NOMO-1 treated with dmso at 0.1 percent for 144 hours (cell line): ENCODE results near the gene KIF26B.
"Not testable (repeated sequence)": the region's sequence is repeated elsewhere in the genome, so short reads cannot be mapped to it uniquely, and the experiment has no call there.

Source experiments
- DNase-seq: peaks from one replicate; lab custom pipeline; 2025; ENCODE audit not compliant: unreplicated experiment; lab: John Stamatoyannopoulos, UW

Gene KIF26B

DNA sequence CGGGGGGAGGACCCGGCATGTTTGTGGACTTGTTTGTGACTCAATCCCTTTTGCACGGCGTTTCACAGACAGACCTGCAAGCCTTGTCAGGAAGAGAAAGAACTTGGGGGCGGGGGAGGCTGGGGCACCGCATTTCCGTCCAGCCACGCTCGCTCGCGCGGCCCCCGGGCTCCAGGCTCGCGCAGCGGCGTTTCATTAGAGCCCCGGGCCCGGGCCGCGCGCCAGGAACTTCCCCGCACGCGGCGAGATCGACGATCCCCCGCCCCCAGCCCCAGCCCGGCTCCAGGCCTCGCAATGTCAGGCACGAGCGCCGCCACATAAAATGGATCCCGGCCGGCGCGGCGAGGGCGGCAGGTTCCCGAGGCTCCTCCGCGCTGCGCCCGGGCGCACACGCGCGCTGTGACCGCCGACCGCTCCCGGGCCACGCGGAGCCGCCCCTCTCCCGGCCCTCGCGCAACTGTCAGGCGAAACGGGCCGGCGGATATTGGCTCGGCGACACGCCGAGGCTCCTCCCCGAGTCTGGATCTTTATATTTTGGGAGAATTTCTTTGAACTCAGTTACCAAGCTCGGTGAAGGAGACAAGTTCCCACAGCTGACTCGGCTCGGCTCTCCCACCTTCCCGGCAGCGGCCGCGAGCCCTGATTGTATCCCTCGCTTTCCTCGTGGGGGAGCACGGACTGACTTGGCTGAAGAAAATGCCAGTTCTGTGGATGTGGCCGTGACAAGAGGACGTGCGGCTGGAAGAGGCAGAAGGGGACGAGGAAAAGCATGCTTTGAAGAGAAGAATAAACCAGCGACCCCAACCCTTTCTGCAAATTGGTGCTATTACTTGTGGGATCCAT lies at the start of gene KIF26B:
TSS of gene KIF26B (plus strand) at position 557 of the 843 bp plus-strand sequence. CDS start 440 bp downstream, outside the sequence.
- DNase-seq: peak; percentile 12

DNA sequence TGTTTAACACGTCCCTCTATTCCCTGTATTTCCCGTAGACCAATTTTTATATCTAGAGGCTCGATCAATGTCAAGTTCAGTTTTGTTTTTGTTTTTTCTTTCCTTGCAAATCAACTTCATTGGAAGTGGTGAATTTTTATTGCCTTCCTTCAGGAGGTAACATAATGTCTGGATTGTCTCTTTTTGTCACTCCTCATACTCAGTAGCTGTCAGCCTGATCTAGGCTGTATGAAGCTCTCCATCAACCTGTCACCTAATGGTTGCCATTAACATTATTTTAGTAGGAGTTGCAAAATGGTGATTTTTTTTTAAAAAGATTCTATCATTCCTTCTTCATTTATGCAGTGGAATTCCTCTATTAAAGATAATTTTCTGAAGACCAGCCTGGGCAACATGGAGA lies 49.7 kb upstream of the KIF26B start:
- no peak for DNase-seq

DNA sequence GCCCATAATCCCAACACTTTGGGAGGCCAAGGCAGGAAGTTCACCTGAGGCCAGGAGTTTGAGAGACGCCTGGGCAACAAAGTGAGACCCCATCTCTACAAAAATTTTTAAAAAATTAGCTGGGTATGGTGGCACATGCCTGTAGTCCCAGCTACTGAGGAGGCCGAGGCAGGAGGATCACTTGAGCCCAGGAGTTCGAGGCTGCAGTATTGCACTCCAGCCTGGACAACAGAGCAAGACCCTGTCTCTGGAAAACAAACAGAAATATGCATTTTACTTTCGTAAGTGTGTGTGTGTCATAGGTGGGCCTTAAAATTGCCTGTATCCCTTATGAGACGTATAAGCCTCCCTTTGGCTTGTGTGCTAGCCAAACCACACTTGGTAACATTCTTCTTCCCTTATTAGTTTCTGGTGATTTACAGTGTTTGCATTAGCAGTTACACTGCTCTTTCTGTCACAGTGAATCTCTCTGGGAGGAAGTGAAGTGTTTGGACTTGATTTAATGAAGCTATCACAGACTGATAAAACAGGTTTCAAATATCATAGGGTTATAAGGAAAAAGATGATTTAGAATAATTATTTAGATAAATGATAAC lies 48.9 kb upstream of the KIF26B start:
- no peak for DNase-seq

DNA sequence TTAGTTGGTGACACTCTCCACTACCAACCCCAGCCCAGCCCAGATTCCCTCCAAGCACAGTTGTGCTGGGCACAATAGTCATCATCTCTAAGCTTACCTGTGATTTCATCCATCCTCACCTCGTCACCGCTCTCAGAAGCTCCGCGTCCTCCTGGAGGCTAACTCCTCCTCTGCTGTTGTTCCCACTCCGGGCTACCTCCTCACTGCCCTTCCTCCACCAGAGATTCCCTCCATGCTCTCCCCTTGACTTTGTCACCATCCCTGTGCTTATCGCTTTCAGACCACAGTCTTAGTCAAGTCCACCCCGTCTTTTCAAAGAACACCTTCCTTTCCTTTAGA lies 47.0 kb upstream of the KIF26B start:
- DNase-seq: no peak

DNA sequence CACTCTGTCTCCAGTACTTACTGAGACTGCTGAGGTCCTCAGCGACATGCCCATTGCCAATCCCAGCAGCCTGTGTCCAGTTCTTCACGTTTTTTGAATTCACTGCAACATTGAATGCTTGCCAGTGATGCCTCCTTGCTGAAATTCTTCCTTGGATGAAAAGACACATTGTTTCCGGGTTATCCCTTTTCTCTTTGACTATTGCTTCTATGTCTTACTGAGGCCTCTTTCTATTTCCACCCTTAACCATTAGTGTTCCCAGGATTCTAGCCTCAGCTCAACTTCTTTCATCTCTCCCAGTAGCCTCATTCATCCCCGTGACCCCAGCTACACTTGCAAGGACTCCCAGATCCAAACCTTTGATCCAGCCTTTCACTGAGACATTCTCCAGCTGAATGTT lies 46.5 kb upstream of the KIF26B start:
- no peak for DNase-seq

DNA sequence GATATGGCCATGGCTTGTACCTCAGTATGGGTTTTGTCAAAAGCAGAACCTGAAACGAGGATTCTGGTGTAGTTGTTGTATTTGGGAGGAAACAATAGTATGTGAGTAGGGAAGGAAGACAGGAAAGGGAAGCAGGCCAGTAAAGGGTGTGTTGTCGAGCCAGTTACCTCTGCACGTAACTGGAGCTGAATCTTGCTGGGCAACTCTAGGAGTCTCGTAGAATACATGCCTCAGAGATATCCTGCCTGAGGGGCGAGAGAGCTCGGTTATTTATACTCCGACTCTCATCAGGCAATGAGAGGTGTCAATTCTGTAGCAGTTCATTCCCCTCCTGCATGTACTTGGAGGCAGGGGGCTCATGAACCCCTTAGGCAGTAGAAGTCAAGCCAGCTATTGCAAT lies 45.9 kb upstream of the KIF26B start:
- no peak for DNase-seq

DNA sequence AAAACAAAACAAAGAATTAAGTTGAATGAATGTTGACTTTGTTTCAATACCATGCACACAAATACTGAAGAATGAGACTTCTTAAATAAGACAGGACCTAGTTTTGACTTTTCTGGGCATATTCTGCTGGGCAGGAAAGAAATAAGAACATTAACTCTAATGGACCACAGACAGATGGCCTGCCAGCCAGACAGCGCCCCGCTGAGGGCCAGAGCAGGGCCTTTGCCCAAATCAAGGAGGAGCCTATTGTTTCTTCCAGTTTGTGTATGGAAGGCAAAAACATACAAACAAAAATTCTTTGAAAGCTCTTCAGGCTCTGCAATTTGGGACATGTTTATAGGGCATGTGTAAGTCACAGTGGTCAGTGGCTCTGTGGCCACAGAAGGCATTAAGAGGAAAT lies 44.4 kb upstream of the KIF26B start:
- no peak for DNase-seq

DNA sequence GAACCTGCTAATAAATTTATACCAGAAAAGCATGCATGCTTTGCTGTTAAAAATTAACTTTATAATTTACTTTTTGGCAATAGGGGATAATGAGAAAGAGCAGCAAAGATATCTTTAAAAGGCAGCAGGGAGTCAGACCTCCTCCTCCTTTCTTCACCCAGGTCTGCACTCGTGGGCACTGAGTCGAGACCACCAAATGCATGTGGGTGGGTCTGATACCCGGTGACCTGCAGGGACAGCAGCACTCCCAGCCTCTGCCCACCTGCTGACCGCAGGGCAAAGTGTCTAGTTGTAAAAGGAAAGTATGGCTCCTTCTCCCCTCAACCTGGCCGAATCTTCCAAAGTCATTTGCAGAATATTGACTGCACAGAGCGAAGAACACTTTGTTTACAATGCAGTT lies 43.7 kb upstream of the KIF26B start:
- DNase-seq: no peak

DNA sequence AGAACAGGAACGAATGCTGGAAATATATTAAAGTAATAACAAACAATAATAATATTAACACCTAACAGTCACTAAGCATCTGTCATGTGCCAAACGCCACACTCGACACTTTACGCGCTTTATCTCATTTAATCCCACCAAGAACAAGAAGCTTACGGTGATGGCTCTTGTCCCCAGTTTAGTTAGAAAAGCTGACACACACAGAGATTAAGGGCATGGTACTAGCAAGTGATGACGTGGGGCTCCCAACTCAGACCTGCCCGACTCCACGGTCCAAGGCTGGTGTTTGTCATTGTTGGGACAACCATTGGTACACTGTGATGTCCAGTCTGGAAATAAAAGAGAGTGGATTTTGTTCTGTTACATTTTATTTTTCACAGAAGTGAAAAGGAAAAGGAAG lies 41.1 kb upstream of the KIF26B start:
- DNase-seq: no peak

DNA sequence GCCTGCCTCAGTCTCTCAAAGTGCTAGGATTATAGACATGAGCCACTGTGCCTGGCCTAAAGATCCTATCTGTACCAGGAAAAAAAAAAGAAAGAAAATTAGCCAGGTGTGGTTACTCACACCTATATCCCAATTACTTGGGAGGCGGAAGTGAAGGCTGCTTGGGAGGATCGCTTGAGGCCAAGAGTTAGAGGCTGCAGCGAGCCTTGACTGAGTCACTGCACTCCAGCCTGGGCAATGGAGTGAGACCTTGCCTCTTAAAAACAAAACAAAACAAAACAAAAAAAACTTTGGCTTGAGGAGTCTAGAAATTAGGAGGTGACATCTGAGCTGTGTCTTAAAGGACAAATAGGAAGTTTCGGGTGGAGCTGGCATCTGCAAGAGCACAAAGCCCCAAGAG lies 38.7 kb upstream of the KIF26B start:
- no peak for DNase-seq

DNA sequence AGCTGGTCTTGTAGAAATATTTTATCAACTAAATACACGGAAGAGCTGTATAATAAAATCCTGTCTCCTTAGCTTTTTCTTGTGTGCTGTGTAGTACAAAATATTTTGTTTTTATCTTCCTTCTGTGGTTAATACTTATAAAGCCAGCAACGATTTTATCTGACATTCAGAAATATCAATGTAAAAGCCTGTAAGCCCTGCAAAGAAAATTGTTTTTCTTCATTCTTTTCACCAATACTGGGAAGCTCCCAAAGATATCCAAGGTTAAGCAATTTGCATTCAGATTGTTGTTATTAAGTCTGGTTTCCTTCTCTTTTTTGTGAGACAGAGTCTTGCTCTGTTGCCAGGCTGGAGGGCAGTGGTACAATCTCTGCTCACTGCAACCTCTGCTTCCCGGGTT lies 38.0 kb upstream of the KIF26B start:
- no peak for DNase-seq

DNA sequence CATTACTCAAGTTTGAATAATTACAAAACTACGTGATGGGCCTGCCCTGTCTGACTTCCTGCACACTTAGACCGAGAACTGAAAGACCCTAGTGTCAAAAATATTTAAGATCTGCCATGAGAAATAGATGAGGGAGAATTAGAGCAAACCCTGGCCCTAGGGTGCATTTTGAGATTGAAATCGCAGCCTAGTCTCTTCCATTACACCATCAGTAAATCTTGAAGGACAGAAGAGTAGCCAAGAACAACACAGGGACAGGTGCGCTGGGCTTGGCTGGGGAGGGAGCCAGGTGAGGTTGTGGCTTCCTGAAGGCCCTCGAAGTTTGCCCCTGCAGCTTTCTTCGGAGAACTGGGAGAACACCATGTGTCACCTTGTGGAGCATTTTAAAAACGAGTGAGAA lies 36.7 kb upstream of the KIF26B start:
- DNase-seq: no peak

DNA sequence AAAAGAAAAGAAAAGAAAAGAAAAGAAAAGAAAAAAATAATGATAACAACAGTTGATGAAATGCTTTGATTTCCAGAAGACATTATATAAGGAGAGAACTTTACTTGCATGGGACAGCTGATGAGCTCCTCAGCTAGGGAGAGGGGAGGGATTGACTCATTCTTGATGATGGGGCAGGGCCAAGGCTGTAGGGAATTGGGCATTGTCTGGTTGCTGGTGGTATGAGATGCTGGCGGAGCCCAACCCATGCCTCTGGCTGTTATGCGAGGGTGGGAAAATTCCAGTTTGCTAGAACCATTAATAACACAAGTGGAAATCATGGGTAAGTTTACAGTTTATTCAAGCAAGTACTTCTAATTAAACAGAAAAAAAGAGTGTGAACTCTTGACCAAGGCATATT lies 36.0 kb upstream of the KIF26B start:
- no peak for DNase-seq

DNA sequence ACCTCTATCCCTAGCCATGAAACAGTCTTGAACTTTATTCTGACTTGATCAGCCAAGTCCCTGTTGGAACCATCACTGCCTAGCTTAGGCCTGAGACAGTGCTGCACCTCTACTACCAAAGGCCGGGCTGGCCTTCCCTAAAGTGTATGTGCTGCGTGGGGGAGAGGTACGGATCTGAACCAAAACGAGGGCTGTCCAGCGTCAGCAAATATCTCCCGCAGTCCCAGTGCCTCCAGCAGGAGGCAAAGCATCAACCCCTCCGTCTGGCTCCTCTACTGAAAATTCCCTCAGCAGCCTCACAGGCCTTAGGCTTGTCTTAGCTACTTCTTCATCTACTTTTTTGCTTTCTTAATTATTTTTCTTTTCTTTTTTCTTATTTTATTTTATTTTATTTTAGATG lies 33.3 kb upstream of the KIF26B start:
- DNase-seq: no peak

DNA sequence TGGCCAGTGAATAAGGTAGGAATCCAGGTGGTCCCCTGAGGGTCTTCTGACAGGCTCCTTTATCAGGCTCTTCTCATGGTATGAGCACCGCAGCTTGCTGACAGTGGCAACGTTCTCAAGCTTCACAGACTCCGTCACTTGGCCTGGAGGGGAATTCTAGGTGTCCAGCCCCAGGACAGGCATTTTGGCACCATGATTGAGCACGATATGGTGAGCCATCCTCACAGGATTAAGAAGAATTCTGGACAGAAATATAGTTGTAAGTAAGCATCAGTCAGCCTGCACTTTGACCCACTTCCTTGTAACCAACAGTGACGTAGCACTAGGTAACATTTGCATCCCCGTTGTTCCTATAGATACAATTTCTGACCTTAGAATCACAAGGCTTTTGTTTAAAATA lies 30.5 kb upstream of the KIF26B start:
- DNase-seq: no peak

DNA sequence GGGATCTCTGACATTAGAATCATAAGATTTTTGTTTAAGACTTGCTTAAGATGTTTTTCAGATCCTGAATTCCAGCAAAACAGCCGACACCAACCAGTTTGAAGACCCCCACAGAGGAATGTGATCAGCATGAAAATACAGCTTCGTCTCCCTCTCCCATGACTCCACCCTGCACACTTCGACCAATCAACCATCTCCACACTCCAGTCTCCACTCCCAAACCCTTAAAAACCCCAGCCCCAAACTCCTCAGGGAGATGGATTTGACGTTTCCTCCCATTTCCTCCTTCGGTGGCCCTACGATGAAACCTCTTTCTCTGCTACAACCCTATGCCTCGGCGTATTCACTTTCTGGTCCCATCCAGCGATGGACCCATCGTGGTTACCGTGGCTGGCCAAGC lies 30.1 kb upstream of the KIF26B start:
- no peak for DNase-seq

DNA sequence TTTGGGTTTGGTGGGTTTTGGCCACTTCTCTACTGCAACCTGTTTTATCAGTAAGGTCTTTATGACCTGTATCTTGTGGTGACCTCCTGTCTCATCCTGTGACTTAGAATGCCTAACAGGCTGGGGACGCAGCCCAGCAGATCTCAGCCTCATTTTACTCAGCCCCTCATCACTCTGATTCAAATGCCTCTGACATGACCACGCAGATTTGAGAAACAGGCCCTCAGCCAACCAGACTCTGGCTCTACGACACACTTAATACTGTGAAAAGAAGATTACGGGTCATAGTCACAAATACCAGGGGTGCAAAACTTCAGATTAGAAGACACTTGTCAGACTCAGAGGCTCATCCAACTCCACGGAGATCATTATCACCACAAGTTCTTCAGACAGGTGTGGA lies 28.3 kb upstream of the KIF26B start:
- no peak for DNase-seq

DNA sequence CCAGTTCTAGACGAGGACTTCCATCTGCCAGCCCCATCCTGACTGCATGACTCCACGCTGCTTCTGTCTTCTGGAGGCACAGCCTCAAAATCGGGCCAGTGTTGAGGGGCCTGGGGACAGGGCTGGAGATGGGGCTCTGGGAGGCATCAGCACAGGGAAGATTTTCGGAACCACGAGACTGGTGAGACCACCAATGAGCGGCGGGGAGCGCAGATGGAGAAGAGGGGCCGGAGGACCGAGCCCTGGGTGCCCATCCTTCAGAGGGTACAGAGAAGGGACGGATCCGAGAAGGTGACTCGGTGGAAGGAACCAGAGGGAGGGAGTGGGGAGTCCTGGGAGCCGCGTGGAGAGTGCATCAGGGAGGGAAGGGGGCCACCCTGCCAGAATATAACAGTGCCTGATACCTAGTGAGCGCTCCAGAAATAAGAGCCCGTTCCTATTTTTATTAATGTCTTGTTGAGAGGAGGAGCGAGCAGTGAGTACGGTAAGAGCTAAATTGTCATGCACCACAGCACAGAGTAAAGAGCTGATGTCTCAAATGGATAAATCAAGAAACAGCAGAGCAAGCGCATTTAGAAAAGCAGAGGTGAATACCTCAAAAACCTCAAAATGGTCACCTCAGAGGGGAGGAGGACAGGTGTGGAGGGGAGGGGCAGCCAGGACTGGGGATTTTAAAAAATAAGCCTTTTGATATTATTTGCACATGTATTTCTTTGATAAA lies 26.2 kb upstream of the KIF26B start:
- no peak for DNase-seq

DNA sequence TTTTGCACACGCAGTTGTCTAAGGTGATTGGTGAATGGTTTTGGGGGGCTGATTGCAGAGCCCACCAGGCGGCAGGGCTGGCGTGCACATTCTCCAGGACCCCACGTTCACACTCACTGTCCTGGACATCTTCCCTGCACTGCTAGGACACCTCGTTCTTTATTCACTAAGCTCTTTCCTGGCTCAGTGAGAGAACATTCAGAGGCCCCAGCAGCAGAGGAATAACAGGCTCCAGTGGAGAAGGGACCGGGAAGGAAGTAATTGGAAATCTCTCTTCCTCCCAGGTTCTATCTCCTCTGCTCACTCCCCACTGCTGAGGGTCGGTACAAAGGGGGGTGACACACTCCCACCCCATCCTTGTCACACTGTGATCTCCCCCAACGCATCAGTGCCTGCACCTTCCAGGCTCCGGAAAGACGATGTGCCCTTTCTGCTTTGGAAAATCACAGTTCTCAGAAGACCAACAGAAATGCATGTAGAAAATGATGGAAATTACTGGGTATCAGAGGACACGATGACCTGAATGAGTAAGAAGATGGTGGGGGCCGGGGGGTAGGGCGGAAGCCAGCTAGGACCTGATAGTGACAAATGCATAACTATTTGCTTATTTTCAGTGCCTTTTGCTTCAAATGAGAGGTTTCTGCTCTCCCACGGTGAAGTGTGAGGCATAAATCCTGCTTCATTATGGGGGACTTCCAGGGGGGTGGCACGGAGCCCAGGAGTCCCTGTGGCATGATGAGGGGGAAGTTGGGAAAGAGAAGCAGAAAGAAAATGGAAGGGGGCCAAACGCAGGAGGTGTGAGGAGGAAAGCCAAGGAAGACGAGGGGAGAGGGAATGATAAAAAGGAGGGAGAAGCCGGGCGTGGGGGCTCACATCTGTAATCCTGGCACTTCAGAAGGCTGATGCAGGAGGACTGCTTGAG lies 25.2 kb upstream of the KIF26B start:
- DNase-seq: no peak

DNA sequence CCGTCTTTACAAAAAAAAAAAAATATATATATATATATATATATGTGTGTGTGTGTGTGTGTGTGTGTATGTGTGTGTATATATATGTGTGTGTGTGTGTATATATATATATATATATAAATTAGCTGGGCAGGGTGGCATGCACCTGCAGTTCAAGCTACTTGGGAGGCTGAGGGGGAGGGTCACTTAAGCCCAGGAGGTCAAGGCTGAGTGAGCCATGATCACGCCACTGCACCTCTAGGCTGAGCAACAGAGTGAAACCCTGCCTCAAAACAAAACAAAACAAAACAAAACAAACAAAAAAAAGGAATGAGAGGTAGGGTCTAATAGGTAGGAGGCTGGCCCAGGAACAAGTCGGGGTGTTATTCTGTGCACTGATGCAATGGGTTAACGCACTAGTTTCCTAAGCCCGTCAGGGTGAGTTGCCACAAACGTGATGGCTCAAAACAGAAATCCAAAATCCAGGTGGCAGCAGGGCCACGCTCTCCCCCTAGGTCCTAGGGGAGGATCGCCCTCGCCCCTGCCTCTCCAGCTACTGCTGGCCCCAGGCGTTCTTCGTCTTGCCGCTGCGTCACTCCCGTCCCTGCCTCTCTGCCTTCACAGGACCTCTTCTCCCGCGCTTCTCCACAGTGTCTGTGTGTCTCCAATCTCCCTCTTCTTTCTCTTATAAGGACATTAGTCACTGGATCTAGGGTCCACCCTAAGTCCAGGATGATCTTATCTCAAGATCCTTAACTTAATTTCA lies 24.3 kb upstream of the KIF26B start:
- not testable (repeated sequence) for DNase-seq

DNA sequence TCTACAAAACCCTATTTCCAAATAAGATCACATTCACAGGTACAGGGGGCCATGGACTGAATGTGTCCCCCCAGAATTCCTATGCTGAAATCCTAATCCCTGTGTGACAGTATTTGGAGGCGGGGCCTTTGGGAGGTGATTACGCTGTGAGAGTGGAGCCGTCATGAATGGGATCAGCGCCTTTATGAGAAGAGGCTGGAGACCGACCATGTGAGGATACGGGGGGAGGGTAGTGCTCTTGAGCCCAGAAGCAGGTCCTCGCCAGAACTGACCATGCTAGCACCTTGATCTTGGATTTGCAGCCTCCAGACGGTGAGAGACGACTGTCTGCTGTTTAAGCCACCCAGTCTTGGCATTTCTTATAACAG lies 23.8 kb upstream of the KIF26B start:
- no peak for DNase-seq
